T47D (cell line): ENCODE results near the gene WNT3.
"Not testable (repeated sequence)": the region's sequence is repeated elsewhere in the genome, so short reads cannot be mapped to it uniquely, and the experiment has no call there.

Source experiments
- DNase-seq, 2 experiments: peaks; one replicate each; pipeline versions ENCODE4 v3.0.0 to v3.0.0-alpha.2; 2011 to 2012; ENCODE audit warnings: low read depth in 1 of 2, low spot score in 1 of 2
- JUND ChIP-seq: IDR thresholded peaks from 2 replicates; pipeline ENCODE4 v1.6.1; 2012; ENCODE audit warnings: low read depth
- in situ Hi-C: cut with HindIII; loops from 2 replicates; pipeline ENCODE4 v1.10.0; 2016; ENCODE audit warnings: low sequenced_read_pairs, low pct_unique_long_range_greater_than_20kb

WNT3 gene

DNA sequence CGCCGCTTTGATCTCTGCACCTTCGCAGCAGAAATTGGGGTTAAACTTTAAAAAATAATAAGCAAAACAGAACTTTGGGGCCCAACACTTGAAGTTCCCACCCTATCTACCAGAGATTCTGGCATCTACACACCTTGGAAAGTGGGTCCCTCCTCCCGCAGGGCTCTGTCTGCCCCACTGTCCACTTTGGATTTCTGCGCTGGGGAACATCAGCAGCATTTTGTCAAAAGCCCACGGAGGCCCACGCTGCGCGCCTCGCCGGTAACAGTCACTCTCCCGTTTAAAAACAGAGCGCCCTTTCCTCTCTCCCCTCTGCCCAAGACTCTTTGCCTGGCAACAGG, 32.2 kb upstream of the WNT3 start:
- in situ Hi-C loops = no loop called here
- no peak for DNase-seq
- TF ChIP-seq JUND = no peak

DNA sequence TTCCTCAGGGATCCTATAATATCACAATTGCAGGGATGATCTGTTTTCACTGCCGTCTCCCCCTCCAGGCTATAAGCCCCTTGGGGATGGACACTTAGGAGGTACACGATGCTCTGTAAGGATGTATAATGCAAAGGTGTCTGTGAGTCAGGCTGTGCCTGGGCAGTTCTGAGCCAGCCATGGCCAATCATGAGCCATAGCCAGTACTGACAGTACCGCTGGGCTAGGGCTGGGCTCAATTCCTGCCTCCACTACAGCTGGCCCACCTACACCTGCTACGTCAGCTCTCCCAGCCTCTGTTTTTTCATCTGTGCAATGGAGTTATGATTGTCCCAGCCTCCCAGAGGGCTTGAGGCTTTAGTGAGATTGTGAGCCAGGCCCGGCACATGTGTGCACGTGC, 30.0 kb upstream of the WNT3 start:
- DNase-seq = no peak
- no peak for TF ChIP-seq JUND
- in situ Hi-C loops = no loop called here

GRCh38 chr17:46847204-46848191, 29.0 kb upstream of the WNT3 start:
- DNase-seq = no peak
- in situ Hi-C loops = no loop called here
- TF ChIP-seq JUND = no peak

DNA sequence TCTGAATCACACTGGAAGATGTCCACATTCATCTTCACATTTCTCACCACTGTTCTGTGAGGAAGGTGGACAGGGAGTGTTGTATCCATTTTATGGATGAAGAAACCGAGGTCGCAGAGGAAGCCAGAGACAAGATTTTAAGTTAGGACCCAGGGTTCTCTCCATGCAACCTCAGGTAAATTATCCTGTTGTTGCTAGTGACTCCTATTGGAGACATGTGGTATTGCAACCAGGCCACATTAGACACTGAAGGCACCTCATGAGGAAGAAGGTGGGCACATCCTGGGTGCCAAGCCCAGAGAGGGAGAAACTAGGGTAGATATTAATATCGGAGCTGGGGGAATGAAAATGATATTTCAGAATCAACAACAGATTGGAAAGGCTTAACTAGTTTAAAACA, 24.3 kb upstream of the WNT3 start:
- no peak for DNase-seq
- no peak for TF ChIP-seq JUND
- in situ Hi-C loops = no loop called here

DNA sequence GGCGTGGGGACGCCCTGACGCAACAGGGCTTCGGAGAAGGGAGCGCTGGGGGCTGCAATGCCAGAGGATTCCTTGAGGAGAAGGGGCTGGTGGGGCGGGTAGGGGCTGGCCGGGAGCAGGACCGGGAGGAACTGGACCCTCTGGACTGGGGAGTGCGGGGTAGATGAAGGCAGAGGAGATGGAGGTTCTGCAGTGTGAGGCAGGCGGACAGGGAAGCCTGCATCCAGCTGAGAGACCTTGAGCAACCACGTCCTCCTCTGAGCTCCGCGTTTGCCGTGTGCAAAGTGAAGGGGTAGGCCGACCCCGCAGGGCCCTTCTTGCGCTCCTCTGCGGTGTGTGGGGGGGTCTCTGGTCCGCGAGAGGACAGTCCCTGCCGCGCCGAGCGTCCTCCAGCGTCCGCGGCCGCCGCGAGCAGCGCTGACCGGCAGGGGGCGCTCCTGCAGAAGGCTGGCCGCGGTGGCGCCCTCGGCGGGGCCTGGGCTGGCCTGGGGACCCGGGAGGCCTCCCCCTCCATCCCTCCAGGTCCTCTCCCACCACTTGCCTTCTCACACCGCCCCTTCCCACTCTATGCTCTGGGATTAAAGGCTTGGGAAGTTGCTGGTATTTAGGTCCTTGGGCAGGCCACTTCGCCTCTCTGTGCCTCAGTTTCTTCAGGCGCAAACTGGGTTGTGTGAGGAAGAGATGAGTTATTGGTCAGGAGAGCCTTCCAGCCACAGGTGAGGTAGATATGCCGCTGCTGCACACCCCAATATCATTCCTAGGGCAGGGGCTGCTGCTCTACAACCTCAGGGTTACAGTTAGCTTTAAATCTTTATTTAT, 23.3 kb upstream of the WNT3 start:
- no peak for DNase-seq
- in situ Hi-C loops = no loop called here
- TF ChIP-seq JUND = no peak

- DNase-seq, in situ Hi-C loops: not testable (repeated sequence)
Observed at GRCh38 chr17:46840596-46840995, 22.1 kb upstream of the WNT3 start.

- TF ChIP-seq JUND = no peak
- in situ Hi-C loops = no loop called here
- no peak for DNase-seq
Observed at GRCh38 chr17:46839211-46839610, 20.7 kb upstream of the WNT3 start.

DNA sequence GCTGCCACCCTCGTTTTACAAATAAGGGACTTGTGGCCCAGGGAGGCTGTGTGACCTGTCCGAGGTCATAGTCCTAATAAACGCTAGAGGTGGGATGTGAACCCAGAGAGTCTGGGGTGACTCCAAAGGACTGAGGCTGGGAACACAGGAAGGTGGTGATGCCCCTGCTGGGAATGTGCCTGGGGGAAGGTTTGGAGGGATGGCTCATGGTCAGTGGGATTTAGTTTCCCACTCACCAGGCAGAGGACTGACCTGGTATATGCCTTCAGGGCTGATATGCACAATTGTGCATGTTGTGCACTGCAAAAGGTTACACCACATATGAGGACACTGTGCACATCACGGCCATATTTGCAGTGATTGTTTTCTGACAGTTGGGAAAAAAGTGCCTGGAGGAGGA, 19.0 kb upstream of the WNT3 start:
- no peak for DNase-seq
- TF ChIP-seq JUND = no peak
- in situ Hi-C loops = no loop called here

GRCh38 chr17:46836500-46836899, 18.0 kb upstream of the WNT3 start:
- no peak for DNase-seq
- no peak for TF ChIP-seq JUND
- in situ Hi-C loops = no loop called here

GRCh38 chr17:46834846-46835245, 16.4 kb upstream of the WNT3 start:
- no peak for DNase-seq
- in situ Hi-C loops = no loop called here
- no peak for TF ChIP-seq JUND

DNA sequence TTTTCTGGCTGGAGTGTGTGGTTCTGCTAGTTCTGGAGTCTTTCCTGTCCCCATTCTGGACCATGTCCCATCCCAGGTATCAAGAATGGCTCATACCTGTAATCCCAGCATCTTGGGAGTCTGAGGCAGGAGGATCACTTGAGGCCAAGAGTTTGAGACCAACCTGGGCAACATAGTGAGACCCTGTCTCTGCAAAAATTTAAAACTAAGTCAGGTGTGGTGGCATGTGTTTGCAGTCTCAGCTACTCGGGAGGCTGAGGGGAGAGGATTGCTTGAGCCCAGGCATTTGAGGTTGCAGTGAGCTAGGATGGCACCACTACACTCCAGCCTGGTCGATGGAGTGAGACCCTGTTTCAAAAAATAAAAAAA, 15.3 kb upstream of the WNT3 start:
- in situ Hi-C loops = no loop called here
- TF ChIP-seq JUND = no peak
- DNase-seq = no peak

DNA sequence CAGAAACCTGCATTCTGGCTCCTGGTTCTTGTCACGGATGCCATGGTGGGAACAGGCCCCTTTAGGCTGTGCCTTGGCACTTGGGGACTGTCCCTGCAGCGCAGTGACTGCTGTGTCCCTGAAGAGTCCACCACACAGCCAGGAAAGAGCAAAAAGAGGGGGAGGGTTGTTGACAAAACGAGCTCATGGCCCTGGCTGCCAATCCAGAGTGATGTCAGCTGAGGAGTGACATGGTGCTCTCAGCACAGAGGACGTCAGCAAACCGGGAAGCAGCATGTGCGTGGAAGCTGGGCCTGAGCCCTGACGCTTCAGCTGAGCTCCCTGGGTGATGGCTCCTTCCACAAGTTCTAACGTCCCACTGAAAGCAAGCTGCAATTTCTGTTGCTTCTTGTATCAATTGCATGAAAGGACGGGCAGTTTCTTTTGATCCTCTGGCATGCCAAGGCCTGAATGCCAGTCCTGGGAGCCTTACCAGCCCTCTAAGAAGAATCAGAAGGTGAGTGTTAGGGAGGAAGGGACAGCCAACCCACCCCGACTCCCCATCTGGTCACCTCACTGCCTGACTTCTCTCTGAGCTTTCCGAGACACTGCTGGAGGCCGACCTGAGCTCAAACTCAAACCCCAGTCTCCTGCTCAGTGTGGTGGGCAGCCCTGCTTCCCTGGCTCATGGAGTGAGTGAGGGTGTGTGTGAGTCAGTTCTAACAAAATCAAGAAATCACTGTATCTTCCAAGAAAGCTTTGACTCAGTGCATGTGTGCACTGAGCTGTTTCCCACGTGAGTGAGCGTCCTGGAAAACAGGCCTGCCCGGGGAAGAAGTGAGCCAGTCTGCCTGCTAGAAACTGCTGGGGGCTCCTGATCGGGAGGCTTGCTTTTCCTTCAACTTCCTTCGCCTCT, 14.7 kb upstream of the WNT3 start:
- no peak for TF ChIP-seq JUND
- in situ Hi-C loops = no loop called here
- peak in 1 of 2 experiments; percentile 52 for DNase-seq
